HG02798 (cell line): Measurements from ENCODE around the gene LIN37.
A peak's percentile ranks its signal among the peaks of the same experiment; 100 is the strongest.
"Not testable (repeated sequence)": the region's sequence is repeated elsewhere in the genome, so short reads cannot be mapped to it uniquely, and the experiment has no call there.

ENCODE experiments used
- ATAC-seq: cut with Tn5 transposase; IDR thresholded peaks from one replicate; pipeline ENCODE4 v1.9.1; 2021; ENCODE audit warnings: mild to moderate bottlenecking; ENCODE audit not compliant: unreplicated experiment, poor library complexity

Gene LIN37

DNA sequence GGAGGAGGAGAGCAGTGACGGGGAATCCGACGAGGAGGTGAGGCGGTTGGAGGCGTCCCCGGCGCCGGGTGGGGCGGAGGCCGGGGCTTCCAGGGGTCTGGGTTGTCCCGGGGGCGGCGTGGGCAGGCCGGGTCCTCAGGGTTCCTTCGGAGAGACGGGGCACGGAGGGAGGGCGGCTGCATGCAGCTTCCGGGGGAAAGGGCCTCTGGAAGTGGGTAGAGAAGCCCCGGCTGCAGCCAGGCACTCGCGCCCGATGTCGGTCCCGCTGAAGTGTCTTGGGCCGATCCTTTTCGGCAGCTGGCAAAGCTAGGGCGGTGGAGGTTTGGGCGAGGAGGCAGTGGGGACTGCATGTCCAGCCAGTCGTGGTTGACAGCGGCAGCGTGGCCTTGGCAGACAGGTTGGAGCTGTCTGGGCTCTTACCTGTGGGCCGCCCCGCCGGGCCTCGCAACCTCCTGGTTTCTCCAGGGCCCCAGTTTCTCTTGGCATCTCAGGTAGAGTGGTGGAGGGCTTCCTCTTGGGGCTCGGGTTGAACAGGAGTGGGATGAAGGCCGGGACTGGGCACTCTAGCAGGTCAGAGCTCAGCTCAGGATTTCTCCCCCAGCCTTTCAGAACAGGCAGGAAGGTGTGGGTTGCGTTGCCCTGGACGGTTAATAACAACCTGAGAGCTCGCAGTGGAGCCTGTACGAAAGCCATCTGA lies 29.9 kb upstream of the LIN37 start:
- peak; percentile 2 for ATAC-seq

DNA sequence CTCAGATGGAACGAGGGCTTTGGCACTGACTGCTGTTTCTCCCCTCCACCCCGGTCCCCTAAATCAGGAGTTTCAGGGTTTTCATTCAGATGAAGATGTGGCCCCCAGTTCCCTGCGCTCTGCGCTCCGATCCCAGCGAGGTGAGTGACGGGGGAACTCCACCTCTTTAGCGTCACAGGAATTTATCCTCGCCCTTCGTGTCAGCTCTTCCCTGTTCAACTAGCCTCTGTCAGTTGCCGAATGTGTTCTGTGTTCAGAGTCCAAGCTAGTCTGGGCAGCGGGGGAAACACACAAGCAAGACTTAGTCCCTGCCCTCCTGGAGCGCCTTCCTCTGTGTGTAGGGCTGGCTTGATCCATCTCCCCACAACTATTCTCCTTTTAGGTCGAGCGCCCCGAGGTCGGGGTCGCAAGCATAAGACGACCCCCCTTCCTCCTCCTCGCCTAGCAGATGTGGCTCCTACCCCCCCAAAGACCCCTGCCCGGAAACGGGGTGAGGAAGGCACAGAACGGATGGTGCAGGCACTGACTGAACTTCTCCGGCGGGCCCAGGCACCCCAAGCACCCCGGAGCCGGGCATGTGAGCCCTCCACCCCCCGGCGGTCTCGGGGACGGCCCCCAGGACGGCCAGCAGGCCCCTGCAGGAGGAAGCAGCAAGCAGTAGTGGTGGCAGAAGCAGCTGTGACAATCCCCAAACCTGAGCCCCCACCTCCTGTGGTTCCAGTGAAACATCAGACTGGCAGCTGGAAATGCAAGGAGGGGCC lies 28.8 kb upstream of the LIN37 start:
- ATAC-seq = no peak

DNA sequence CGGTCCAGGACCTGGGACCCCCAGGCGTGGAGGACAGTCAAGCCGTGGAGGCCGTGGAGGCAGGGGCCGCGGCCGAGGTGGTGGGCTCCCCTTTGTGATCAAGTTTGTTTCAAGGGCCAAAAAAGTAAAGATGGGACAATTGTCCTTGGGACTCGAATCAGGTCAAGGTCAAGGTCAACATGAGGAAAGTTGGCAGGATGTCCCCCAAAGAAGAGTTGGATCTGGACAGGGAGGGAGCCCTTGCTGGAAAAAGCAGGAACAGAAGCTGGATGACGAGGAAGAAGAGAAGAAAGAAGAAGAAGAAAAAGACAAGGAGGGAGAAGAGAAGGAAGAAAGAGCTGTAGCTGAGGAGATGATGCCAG lies 28.2 kb upstream of the LIN37 start:
- no peak for ATAC-seq

DNA sequence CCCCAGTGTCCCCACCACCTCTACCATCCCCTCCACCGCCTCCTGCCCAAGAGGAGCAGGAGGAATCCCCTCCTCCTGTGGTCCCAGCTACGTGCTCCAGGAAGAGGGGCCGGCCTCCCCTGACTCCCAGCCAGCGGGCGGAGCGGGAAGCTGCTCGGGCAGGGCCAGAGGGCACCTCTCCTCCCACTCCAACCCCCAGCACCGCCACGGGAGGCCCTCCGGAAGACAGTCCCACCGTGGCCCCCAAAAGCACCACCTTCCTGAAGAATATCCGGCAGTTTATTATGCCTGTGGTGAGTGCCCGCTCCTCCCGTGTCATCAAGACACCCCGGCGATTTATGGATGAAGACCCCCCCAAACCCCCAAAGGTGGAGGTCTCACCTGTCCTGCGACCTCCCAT lies 27.7 kb upstream of the LIN37 start:
- no peak for ATAC-seq

DNA sequence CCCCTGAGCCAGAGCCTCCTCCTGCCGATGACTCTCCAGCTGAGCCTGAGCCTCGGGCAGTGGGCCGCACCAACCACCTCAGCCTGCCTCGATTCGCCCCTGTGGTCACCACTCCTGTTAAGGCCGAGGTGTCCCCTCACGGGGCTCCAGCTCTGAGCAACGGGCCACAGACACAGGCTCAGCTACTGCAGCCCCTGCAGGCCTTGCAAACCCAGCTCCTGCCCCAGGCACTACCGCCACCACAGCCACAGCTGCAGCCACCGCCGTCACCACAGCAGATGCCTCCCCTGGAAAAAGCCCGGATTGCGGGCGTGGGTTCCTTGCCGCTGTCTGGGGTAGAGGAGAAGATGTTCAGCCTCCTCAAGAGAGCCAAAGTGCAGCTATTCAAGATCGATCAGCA lies 27.0 kb upstream of the LIN37 start:
- ATAC-seq = no peak

DNA sequence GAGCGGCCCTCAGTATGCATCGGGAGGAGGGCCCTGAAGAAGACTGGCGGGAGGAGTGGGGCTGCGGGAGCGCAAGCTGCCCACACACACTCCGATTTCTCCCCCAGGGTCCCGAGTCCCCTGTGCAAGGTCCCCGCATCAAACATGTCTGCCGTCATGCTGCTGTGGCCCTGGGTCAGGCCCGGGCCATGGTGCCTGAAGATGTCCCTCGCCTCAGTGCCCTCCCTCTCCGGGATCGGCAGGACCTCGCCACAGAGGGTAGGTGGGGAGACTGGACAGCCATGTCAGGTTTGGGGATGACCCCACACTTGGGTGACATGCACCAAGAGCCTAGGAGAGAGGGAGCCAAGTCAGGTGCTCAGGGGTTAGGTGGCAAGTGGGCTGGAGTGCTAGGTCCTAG lies 25.9 kb upstream of the LIN37 start:
- no peak for ATAC-seq

DNA sequence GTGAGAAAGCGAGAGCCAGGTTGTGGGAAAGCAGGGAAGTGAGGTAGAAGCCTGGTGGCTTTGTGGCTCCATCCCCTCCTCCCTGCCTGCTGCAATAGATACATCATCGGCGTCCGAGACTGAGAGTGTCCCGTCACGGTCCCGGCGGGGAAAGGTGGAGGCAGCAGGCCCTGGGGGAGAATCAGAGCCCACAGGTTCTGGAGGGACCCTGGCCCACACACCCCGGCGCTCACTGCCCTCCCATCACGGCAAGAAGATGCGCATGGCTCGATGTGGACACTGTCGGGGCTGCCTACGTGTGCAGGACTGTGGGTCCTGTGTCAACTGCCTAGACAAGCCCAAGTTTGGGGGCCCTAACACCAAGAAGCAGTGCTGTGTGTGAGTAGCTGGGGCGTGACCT lies 25.5 kb upstream of the LIN37 start:
- ATAC-seq = no peak

DNA sequence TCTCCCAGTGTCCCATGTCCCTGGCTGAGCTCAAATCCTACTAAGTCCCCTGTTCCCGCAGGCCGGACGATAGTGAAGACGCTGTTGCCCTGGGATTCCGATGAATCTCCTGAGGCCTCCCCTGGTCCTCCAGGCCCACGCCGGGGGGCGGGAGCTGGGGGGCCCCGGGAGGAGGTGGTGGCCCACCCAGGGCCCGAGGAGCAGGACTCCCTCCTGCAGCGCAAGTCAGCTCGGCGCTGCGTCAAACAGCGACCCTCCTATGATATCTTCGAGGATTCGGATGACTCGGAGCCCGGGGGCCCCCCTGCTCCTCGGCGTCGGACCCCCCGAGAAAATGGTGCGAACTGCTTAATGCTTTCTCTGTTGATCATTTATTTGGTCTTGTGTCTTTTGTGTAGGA lies 24.7 kb upstream of the LIN37 start:
- no peak for ATAC-seq

DNA sequence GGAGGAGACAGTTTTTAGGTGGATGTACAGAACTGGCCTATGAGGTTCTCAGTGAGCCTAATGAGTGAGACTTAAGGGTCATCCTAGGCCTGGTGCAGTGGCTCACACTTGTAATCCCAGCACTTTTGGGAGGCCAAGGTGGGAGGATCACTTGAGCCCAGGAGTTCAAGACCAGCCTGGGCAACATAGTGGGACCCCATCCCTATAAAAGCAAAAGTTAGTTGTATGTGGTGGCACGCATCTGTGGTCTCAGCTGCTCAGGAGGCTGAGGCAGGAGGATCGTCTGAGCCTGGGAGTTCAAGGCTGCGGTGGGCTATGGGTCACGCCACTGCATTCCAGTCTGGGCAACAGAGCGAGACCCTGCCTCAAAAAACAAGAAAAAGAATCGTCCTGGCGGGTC lies 24.2 kb upstream of the LIN37 start:
- not testable (repeated sequence) for ATAC-seq

DNA sequence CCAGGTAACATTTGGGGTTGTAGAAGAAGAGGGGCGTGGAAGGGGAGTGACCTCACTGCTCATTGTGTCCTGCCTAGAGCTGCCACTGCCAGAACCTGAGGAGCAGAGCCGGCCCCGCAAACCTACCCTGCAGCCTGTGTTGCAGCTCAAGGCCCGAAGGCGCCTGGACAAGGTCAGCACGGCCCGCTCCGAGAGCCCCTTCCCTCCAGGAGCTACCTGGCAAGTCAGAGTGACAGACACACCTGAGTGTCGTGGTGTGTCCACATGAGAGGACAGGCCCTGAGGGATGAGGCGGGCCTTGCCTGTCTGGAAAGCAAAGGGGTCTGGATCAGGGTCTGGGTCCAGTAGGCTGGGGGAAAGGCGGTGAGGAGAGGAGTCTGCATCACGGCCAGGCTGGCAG lies 23.8 kb upstream of the LIN37 start:
- ATAC-seq = no peak

DNA sequence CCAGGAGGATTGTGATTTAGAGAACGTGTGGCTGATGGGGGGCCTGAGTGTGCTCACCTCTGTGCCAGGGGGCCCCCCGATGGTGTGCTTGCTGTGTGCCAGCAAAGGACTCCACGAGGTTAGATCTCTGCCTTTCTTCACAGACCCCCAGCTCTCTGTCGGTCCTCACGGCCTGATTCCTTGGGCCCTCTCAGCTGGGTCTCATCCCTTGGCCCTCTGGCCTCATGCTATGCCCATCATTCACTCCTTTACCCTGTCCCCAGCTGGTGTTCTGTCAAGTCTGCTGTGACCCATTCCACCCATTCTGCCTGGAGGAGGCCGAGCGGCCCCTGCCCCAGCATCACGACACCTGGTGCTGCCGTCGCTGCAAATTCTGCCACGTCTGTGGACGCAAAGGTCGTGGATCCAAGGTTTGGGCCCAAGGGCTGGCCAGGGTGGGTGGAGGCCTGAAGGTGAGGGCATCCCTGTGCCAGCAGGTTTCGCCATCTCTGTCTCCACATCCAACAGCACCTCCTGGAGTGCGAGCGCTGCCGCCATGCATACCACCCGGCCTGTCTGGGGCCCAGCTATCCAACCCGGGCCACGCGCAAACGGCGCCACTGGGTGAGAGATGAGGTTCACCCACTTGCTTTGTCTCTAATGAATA lies 23.0 kb upstream of the LIN37 start:
- ATAC-seq = no peak

DNA sequence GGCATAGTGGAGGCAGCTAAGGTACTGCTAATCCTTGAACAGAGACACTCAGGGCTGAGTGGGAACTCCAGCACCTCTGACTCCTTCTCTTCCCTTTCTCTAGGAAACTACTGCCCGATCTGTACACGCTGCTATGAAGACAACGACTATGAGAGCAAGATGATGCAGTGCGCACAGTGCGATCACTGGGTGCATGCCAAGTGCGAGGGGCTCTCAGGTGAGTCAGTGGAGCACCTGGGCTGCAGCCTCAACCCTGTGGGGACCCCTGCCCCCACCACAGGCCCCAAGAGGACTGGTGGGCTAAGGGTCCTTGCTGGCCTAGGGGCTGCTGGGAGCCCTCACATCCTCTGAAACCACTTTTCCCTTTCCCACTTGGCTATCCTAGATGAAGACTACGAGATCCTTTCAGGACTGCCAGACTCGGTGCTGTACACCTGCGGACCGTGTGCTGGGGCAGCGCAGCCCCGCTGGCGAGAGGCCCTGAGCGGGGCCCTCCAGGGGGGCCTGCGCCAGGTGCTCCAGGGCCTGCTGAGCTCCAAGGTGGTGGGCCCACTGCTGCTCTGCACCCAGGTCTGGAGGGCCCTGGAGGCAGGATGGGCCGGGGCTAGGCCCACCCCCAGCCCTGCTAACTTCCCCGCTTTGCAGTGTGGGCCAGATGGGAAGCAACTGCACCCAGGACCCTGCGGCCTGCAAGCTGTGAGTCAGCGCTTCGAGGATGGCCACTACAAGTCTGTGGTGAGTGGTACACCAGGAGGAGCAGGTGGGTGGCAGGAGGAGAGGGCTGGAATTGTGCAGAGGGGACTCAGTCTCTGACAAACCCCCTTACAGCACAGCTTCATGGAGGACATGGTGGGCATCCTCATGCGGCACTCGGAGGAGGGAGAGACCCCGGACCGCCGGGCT lies 21.1 kb upstream of the LIN37 start:
- ATAC-seq = no peak

DNA sequence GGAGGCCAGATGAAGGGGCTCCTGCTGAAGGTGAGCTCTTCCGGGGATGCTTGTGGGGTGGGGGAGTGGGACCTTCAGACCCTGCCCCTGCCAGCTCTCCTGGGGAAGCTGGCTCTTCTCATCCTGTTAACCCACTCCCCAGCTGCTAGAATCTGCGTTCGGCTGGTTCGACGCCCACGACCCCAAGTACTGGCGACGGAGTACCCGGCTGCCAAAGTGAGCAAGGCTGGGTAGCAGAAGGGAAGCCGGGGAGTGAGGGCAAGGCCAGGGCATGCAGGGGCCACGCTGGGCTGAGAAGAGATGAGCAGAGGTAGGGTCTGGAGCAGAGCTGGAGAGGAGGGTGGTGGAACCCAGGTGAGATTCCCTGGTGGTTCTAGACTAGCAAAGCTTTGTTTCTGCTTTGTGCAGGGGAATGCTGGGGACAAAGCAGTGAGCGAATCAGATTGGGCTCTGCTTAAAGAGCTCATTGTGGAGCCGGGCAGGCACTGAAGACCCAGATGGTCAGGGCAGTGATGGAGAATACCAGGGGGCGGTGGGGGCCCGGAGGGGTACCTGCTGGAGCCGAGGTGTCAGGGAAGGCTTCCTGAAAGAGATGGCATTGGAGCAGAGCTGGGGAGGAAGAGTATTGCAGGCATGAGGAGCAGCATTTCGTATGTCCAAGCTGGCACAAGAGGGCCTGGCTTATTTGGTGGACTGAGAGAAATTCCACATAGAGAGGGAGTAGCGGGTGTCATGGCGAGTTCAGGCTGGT lies 20.2 kb upstream of the LIN37 start:
- no peak for ATAC-seq

DNA sequence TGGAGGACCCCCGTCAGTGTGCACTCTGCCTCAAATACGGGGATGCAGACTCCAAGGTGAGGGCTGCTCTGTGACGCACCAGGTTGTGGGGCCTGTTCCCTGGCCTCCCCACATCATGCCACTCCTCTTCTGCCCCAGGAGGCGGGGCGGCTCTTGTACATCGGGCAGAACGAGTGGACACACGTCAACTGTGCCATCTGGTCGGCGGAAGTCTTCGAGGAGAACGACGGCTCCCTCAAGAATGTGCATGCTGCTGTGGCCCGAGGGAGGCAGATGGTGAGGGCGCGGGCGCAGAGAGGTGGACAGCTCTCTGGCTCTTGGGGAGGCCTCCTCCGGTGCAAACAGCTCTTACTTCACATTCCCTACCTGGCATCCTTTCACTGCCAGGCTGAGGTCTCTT lies 19.4 kb upstream of the LIN37 start:
- ATAC-seq = no peak

DNA sequence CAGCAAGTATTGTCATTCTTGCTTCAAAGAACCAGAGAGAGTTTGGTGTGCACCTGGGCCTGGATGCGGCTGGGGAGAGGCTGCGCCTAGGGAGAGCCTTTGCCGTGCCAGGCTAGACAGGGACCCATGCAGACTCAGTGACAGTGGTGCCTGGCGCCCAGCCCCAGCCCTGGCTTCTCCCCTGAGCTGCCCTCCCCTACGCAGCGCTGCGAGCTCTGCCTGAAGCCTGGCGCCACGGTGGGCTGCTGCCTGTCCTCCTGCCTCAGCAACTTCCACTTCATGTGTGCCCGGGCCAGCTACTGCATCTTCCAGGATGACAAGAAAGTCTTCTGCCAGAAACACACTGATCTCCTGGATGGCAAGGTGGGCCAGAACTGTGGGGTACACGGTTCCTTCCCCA lies 18.6 kb upstream of the LIN37 start:
- no peak for ATAC-seq

DNA sequence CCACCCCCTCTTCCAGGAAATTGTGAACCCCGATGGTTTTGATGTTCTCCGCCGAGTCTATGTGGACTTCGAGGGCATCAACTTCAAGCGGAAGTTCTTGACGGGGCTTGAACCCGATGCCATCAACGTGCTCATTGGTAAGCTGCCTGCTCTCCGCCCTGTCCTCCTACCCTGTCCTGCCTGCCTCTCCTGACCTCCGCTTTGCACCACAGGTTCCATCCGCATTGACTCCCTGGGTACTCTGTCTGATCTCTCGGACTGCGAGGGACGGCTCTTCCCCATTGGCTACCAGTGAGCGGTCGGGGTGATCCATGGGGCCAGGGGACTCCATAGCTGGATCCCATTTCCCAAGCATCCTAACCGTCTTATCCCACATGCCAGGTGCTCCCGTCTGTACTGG lies 18.1 kb upstream of the LIN37 start:
- no peak for ATAC-seq

DNA sequence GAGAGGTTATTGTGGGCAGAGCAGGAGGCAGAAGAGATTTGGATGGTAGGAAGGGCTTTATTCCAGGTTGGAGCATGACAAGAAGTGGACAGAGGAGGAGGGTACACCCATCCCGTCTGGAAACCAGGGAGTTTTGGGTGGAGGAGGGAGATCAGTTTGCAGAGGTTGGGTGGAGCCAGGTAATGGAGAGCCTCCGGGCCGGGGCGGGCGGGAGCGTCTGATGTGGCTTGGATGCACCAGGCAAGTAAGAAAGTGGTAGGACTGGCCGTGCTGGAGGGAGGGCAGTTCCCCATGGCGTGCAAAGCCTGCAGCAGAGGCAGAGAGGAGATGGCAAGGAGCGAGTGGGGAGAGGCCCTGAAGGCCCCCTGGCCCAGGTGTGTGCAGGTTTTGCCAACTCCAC lies 17.0 kb upstream of the LIN37 start:
- no peak for ATAC-seq

DNA sequence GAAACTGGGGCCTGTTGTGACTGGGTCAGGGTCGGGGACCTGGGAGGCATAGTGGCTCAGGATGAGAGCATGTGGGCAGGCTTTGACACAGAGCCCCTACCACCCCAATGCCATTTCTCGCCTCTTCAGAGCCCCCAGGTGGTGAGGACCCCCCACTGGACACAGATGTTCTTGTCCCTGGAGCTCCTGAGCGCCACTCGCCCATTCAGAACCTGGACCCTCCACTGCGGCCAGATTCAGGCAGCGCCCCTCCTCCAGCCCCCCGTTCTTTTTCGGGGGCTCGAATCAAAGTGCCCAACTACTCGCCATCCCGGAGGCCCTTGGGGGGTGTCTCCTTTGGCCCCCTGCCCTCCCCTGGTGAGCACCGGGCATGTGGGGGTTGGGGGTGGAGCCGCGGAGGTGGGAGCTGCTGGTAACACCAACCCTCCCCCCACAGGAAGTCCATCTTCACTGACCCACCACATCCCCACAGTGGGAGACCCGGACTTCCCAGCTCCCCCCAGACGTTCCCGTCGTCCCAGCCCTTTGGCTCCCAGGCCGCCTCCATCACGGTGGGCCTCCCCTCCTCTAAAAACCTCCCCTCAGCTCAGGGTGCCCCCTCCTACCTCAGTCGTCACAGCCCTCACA lies 16.5 kb upstream of the LIN37 start:
- no peak for ATAC-seq

DNA sequence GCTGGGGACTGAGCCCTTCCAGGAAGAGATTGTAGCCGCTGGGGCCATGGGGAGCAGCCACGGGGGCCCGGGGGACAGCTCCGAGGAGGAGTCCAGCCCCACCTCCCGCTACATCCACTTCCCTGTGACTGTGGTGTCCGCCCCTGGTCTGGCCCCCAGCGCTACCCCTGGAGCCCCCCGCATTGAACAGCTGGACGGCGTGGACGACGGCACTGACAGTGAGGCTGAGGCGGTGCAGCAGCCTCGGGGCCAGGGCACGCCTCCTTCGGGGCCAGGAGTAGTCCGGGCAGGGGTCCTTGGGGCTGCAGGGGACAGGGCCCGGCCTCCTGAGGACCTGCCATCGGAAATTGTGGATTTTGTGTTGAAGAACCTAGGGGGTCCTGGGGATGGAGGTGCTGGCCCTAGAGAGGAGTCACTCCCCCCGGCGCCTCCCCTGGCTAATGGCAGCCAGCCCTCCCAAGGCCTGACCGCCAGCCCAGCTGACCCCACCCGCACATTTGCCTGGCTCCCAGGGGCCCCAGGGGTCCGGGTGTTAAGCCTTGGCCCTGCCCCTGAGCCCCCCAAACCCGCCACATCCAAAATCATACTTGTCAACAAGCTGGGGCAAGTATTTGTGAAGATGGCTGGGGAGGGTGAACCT lies 15.7 kb upstream of the LIN37 start:
- ATAC-seq = no peak
